Smooth muscle cell (in vitro differentiated cells): ENCODE results near the gene EVX1. TPM values are rescaled to one million over a fixed set of nuclear protein-coding genes. Genes with fewer than 3 reads are reported as not detected.

Experiments
- DNase-seq: peaks from one replicate; lab custom pipeline; 2025; ENCODE audit not compliant: unreplicated experiment; lab: John Stamatoyannopoulos, UW
- H2AFZ ChIP-seq: fragments of 200-600 bp; sonication (generic); 2 replicates; pipeline ENCODE4 v1.6.0; 2016; ENCODE audit warnings: antibody characterized with exemption, low read depth, mild to moderate bottlenecking
- H3F3A ChIP-seq: fragments of 200-600 bp; sonication (generic); 2 replicates; pipeline ENCODE4 v1.6.0; 2017; ENCODE audit warnings: antibody characterized with exemption, low read depth
- H3K27ac ChIP-seq: fragments of 200-600 bp; sonication (generic); 2 replicates; pipeline ENCODE4 v1.5.1; 2016; ENCODE audit warnings: low read depth, mild to moderate bottlenecking
- H3K27me3 ChIP-seq: fragments of 200-600 bp; sonication (generic); 2 replicates; pipeline ENCODE4 v1.6.1; 2016; ENCODE audit warnings: low read depth, mild to moderate bottlenecking
- H3K36me3 ChIP-seq: fragments of 200-600 bp; sonication (generic); 2 replicates; pipeline ENCODE4 v1.5.1; 2016; ENCODE audit warnings: low read depth
- H3K4me1 ChIP-seq: fragments of 200-600 bp; sonication (generic); 2 replicates; pipeline ENCODE4 v1.5.1; 2016; ENCODE audit warnings: low read depth
- H3K4me2 ChIP-seq: fragments of 200-600 bp; sonication (generic); 2 replicates; pipeline ENCODE4 v1.6.0; 2016; ENCODE audit warnings: mild to moderate bottlenecking
- H3K4me3 ChIP-seq: fragments of 200-600 bp; sonication (generic); 2 replicates; pipeline ENCODE4 v1.5.1; 2016; ENCODE audit warnings: mild to moderate bottlenecking
- H3K79me2 ChIP-seq: fragments of 200-600 bp; sonication (generic); 2 replicates; pipeline ENCODE4 v1.6.0; 2016; ENCODE audit warnings: low read depth, mild to moderate bottlenecking
- H3K9ac ChIP-seq: fragments of 200-600 bp; sonication (generic); 2 replicates; pipeline ENCODE4 v1.6.0; 2016; ENCODE audit warnings: low read depth
- H3K9me3 ChIP-seq: fragments of 200-600 bp; sonication (generic); replicated peaks from 2 replicates; pipeline ENCODE4 v1.5.1; 2016; ENCODE audit warnings: low read depth
- H4K20me1 ChIP-seq: fragments of 200-600 bp; sonication (generic); 2 replicates; pipeline ENCODE4 v1.6.0; 2016; ENCODE audit warnings: low read depth
- CTCF ChIP-seq: fragments of 200-600 bp; sonication (generic); IDR thresholded peaks from 2 replicates; pipeline ENCODE4 v1.5.1; 2017; ENCODE audit warnings: borderline replicate concordance, mild to moderate bottlenecking, antibody characterized with exemption; ENCODE audit not compliant: insufficient read depth, poor library complexity, severe bottlenecking
- WGBS: methylation state at CpG from one replicate; pipeline ENCODE4 v1.1.7; 2016; ENCODE audit warnings: low lambda C conversion rate; 5-methylcytosine and 5-hydroxymethylcytosine counted together
- polyA plus RNA-seq: library from polyadenylated mRNA; unstranded; fragments of >200 nt; fragmentation: Nextera tagmentation; extraction: Ambion mirVana; gene quantifications from 2 replicates; pipeline ENCODE4 v1.2.1, GENCODE V29; 2016
- total RNA-seq: library from RNA; depleted of rRNA; stranded (reverse); fragments of >200 nt; gene quantifications from 2 replicates; pipeline ENCODE4 v1.2.3, GENCODE V29; 2014

Gene EVX1
- total and polyA plus RNA-seq, 2 experiments from 2014 or later, result 0.36 to 2.0 TPM

DNA sequence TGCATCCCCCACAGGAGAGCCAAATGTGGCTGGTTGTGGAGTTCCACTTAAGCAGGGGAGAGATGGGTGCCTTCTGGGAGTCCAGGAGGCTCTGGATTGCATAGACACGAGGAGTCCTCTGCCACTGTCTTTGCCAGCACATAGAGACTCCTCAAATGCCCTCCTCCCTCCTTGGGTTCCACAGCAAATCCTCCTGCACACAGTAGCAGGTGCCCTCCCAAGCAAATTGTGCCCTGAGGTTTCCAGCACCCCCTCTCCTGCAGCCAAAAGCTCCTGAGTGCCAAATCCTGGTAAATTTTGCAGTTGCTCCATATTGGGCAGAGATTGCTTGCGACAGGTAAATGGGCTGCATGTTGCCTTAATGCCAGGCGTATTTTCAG is 5.8 kb downstream of the EVX1 start:
- Histone ChIP-seq H3K9me3 (no peaks in the 10 kb centered on the region), H4K20me1 (no peaks in the 10 kb centered on the region), H3K4me3 (no peak overlapping the region), H3K36me3 (no peaks in the 10 kb centered on the region), H2AFZ (no peak overlapping the region), H3K4me2 (no peak overlapping the region), H3K9ac (no peak overlapping the region), H3K4me1 (peaks cover 29% of the 10 kb centered on the region), H3K27ac (no peak overlapping the region), H3K27me3 (peaks cover 89% of the 10 kb centered on the region), H3F3A (no peaks in the 10 kb centered on the region), H3K79me2 (peaks cover 13% of the 10 kb centered on the region)
- TF ChIP-seq CTCF, result no peak
- 91% methylated on average over 3 of the region's 3 CpGs for WGBS
- no peak for DNase-seq

DNA sequence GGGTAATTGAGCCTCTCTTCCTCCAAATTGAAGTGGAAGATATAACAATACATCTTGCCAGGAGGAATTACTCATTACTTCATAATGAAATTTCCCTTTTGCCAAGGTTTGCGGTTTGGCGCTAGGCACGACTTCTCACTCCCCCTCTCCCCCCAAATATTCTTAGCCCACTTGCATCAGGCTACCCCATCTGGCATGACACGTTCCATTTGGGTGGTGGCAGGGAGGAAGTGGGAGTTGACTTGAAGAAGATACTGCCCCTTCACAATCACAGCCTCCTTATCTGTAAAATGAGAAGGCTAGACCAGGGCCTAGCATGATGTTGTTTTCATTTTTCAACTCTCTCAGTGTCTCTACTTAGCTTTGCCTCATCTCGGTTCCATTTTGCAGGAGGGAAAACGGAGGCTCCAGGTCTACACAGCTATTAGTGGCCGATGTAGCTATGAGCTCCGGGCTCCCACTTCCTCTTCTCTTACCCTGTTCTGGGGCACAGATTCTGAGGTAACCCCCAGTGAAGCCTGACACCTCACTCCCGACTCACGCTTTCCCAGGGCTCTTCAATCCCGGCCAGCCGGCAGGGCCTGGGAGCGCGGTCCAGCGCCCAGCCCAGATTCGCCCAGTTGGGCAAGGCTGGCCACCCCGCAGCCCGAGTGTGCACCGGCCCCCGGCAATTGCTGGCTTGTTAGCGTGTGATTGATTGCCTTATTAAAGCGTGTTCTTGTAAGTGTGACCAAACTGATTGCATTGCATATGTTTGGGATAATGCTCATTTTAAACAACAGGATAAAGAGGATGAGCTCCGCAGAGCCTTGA is 6.5 kb downstream of the EVX1 start:
- H2AFZ ChIP-seq, result no peak overlapping the region
- H3K4me2 ChIP-seq, result peak overlapping the region; percentile 40
- no peak overlapping the region for H3K9ac ChIP-seq
- H3K4me1 ChIP-seq, result peaks cover 29% of the 10 kb centered on the region
- no peak for DNase-seq
- 36% methylated on average over 23 of the region's 23 CpGs for WGBS
- no peak overlapping the region for H3K4me3 ChIP-seq
- H4K20me1 ChIP-seq, result no peaks in the 10 kb centered on the region
- peaks cover 82% of the 10 kb centered on the region for H3K27me3 ChIP-seq
- no peak for TF ChIP-seq CTCF
- peaks cover 6% of the 10 kb centered on the region for H3K79me2 ChIP-seq
- no peaks in the 10 kb centered on the region for H3K9me3 ChIP-seq
- peaks cover 6% of the 10 kb centered on the region for H3F3A ChIP-seq
- no peaks in the 10 kb centered on the region for H3K36me3 ChIP-seq
- H3K27ac ChIP-seq, result no peak overlapping the region

- Histone ChIP-seq H3K4me3 (no peak overlapping the region), H3K4me2 (peak overlapping the region; percentile 40), H3K27ac (no peak overlapping the region), H3K79me2 (no peaks in the 10 kb centered on the region), H4K20me1 (no peaks in the 10 kb centered on the region), H3K9me3 (no peaks in the 10 kb centered on the region), H3K9ac (no peak overlapping the region), H3K27me3 (peaks cover 74% of the 10 kb centered on the region), H3F3A (peaks cover 9% of the 10 kb centered on the region), H3K4me1 (peaks cover 29% of the 10 kb centered on the region), H3K36me3 (no peaks in the 10 kb centered on the region), H2AFZ (no peak overlapping the region)
- WGBS, result 39% methylated on average over 19 of the region's 19 CpGs
- no peak for DNase-seq
- TF ChIP-seq CTCF, result no peak
Observed at GRCh38 chr7:27249724-27250556, 7.3 kb downstream of the EVX1 start.
